GM23338 (cell line): ENCODE data around the gene CALHM2. TPM values are rescaled to one million over a fixed set of nuclear protein-coding genes. Genes with fewer than 3 reads are reported as not detected.

Experiments
- ATAC-seq: fragments of 200-7000 bp; cut with Tn5 transposase; 3 replicates; pipeline ENCODE4 v1.9.1; 2020
- DNase-seq: peaks from one replicate; pipeline ENCODE4 v3.0.0-alpha.2; 2015; ENCODE audit warnings: low spot score
- H2AFZ ChIP-seq: fragments of 200-600 bp; sonication (generic); 2 replicates; pipeline ENCODE4 v1.8.0; 2016; ENCODE audit warnings: antibody characterized with exemption, mild to moderate bottlenecking, moderate library complexity
- H3F3A ChIP-seq: fragments of 200-600 bp; sonication (generic); replicated peaks from 2 replicates; pipeline ENCODE4 v1.8.0; 2017; ENCODE audit warnings: antibody characterized with exemption, mixed run types, low read depth
- H3K27ac ChIP-seq: fragments of 200-600 bp; sonication (generic); 2 replicates; pipeline ENCODE4 v1.6.1; 2016; ENCODE audit warnings: low read depth
- H3K27me3 ChIP-seq: fragments of 200-600 bp; sonication (generic); 2 replicates; pipeline ENCODE4 v1.8.0; 2016; ENCODE audit warnings: mild to moderate bottlenecking, mixed run types, moderate library complexity; ENCODE audit not compliant: insufficient read depth
- H3K36me3 ChIP-seq: fragments of 200-600 bp; sonication (generic); 2 replicates; pipeline ENCODE4 v1.8.0; 2016; ENCODE audit warnings: mild to moderate bottlenecking; ENCODE audit not compliant: insufficient read depth
- H3K4me1 ChIP-seq: fragments of 200-600 bp; sonication (generic); 2 replicates; pipeline ENCODE4 v1.8.0; 2016; ENCODE audit warnings: mild to moderate bottlenecking, moderate library complexity; ENCODE audit not compliant: insufficient read depth
- H3K4me2 ChIP-seq: fragments of 200-600 bp; sonication (generic); 2 replicates; pipeline ENCODE4 v1.7.1; 2017; ENCODE audit warnings: mixed run types
- H3K4me3 ChIP-seq: fragments of 200-600 bp; sonication (generic); 2 replicates; pipeline ENCODE4 v1.6.1; 2016; ENCODE audit warnings: mixed run types
- H3K79me2 ChIP-seq: fragments of 200-600 bp; sonication (generic); replicated peaks from 2 replicates; pipeline ENCODE4 v1.8.0; 2017; ENCODE audit warnings: mild to moderate bottlenecking; ENCODE audit not compliant: insufficient read depth
- H3K9me2 ChIP-seq: fragments of 200-600 bp; sonication (generic); 2 replicates; pipeline ENCODE4 v1.8.0; 2017; ENCODE audit not compliant: insufficient read depth
- H4K20me1 ChIP-seq: fragments of 200-600 bp; sonication (generic); replicated peaks from 2 replicates; pipeline ENCODE4 v1.8.0; 2017; ENCODE audit warnings: mild to moderate bottlenecking; ENCODE audit not compliant: insufficient read depth
- H3K27ac Mint-ChIP-seq: 2 replicates; pipeline ENCODE4 v1.8.0; 2020; ENCODE audit warnings: inconsistent platforms, mild to moderate bottlenecking, moderate library complexity, mixed read lengths
- H3K27me3 Mint-ChIP-seq: 3 replicates; pipeline ENCODE4 v1.8.0; 2022; ENCODE audit warnings: low read depth, mild to moderate bottlenecking, moderate library complexity, mixed read lengths, inconsistent platforms; ENCODE audit not compliant: insufficient read depth, poor library complexity
- H3K36me3 Mint-ChIP-seq: 3 replicates; pipeline ENCODE4 v1.8.0; 2021; ENCODE audit warnings: low read depth, mild to moderate bottlenecking, inconsistent platforms, moderate library complexity, mixed read lengths
- H3K4me1 Mint-ChIP-seq: 3 replicates; pipeline ENCODE4 v1.8.0; 2020; ENCODE audit warnings: mild to moderate bottlenecking, inconsistent platforms, mixed read lengths
- H3K4me3 Mint-ChIP-seq: 3 replicates; pipeline ENCODE4 v1.8.0; 2021; ENCODE audit warnings: moderate library complexity, mild to moderate bottlenecking, inconsistent platforms, mixed read lengths
- H3K9me3 Mint-ChIP-seq: 3 replicates; pipeline ENCODE4 v1.8.0; 2020; ENCODE audit warnings: moderate library complexity, mild to moderate bottlenecking, inconsistent platforms, mixed read lengths
- CREB1 ChIP-seq: fragments of 250-450 bp; sonication (Bioruptor Pico); IDR thresholded peaks from 2 replicates; pipeline ENCODE4 v1.5.0; 2020; ENCODE audit warnings: low read depth, mild to moderate bottlenecking, moderate library complexity
- POLR2AphosphoS5 ChIP-seq: IDR thresholded peaks from 2 replicates; pipeline ENCODE4 v1.6.1; 2016; ENCODE audit warnings: antibody characterized with exemption, low read depth
- ZNF114 ChIP-seq: fragments of 250-450 bp; sonication (Bioruptor Pico); IDR thresholded peaks from 2 replicates; pipeline ENCODE4 v1.5.0; 2020; ENCODE audit warnings: mild to moderate bottlenecking, moderate library complexity
- ZNF462 ChIP-seq: fragments of 250-450 bp; sonication (Bioruptor Pico); IDR thresholded peaks from 2 replicates; pipeline ENCODE4 v1.5.0; 2020; ENCODE audit warnings: mild to moderate bottlenecking, moderate library complexity
- polyA plus RNA-seq: library from polyadenylated mRNA; unstranded; fragments of >200 nt; fragmentation: Nextera tagmentation; extraction: Ambion mirVana; gene quantifications from 2 replicates; pipeline ENCODE4 v1.2.1, GENCODE V29; 2016
- total RNA-seq: library from RNA; depleted of rRNA; stranded (reverse); fragments of >200 nt; shearing (Covaris generic); gene quantifications from 2 replicates; pipeline ENCODE4 v1.2.3, GENCODE V29; 2014

The CALHM2 gene
- total and polyA plus RNA-seq, 2 experiments from 2014 or later: 2.1 to 2.2 TPM

GRCh38 chr10:103455235-103455634 lies 3.1 kb upstream of the CALHM2 start:
- Mint-ChIP-seq H3K27ac (no peak overlapping the region), H3K4me3 (no peak overlapping the region), H3K4me1 (peaks cover 18% of the 10 kb centered on the region), H3K9me3 (no peaks in the 10 kb centered on the region; the same call in 2 of the 3 replicates), H3K36me3 (no peaks in the 10 kb centered on the region; the same call in 2 of the 3 replicates), H3K27me3 (peaks cover 32% of the 10 kb centered on the region)
- TF ChIP-seq CREB1 (CRISPR knock-in tag): no peak
- no peak for TF ChIP-seq ZNF462 (CRISPR knock-in tag)
- no peak for TF ChIP-seq POLR2AphosphoS5
- no peak for DNase-seq
- Histone ChIP-seq H3K79me2 (no peaks in the 10 kb centered on the region), H3K9me2 (no peaks in the 10 kb centered on the region), H2AFZ (no peak overlapping the region), H3K4me3 (no peak overlapping the region), H3K27ac (no peak overlapping the region), H3K4me2 (no peak overlapping the region), H3K27me3 (no peaks in the 10 kb centered on the region), H4K20me1 (no peaks in the 10 kb centered on the region; the same call in 1 of the 2 replicates), H3F3A (no peaks in the 10 kb centered on the region), H3K4me1 (no peaks in the 10 kb centered on the region; the same call in 1 of the 2 replicates), H3K36me3 (no peaks in the 10 kb centered on the region)
- no peak for ATAC-seq

GRCh38 chr10:103454026-103454425 lies 1.9 kb upstream of the CALHM2 start:
- ATAC-seq (no peak), DNase-seq (no peak)
- no peaks in the 10 kb centered on the region for H3F3A ChIP-seq
- TF ChIP-seq ZNF114: no peak
- no peak for TF ChIP-seq ZNF462 (CRISPR knock-in tag)

More at GRCh38 chr10:103454026-103454425, 1.9 kb upstream of the CALHM2 start:
- peaks cover 3% of the 10 kb centered on the region; the same call in 1 of the 3 replicates for H3K36me3 Mint-ChIP-seq
- H3K27ac ChIP-seq: no peak overlapping the region
- no peaks in the 10 kb centered on the region for H3K9me2 ChIP-seq
- H3K27ac Mint-ChIP-seq: no peak overlapping the region
- no peaks in the 10 kb centered on the region for H3K27me3 ChIP-seq
- H3K27me3 Mint-ChIP-seq: peaks cover 30% of the 10 kb centered on the region
- H3K79me2 ChIP-seq: no peaks in the 10 kb centered on the region
- peaks cover 12% of the 10 kb centered on the region for H3K4me1 Mint-ChIP-seq
- no peak overlapping the region for H3K4me3 Mint-ChIP-seq
- no peaks in the 10 kb centered on the region; the same call in 1 of the 3 replicates for H3K9me3 Mint-ChIP-seq
- H2AFZ ChIP-seq: no peak overlapping the region
- no peak overlapping the region for H3K4me2 ChIP-seq
- H3K4me3 ChIP-seq: no peak overlapping the region
- no peaks in the 10 kb centered on the region; the same call in 1 of the 2 replicates for H4K20me1 ChIP-seq
- H3K4me1 ChIP-seq: no peaks in the 10 kb centered on the region; the same call in 1 of the 2 replicates
- no peaks in the 10 kb centered on the region for H3K36me3 ChIP-seq
